ENCODE data around the gene N4BP3.
A peak's percentile ranks its signal among the peaks of the same experiment; 100 is the strongest.

Gene N4BP3

DNA sequence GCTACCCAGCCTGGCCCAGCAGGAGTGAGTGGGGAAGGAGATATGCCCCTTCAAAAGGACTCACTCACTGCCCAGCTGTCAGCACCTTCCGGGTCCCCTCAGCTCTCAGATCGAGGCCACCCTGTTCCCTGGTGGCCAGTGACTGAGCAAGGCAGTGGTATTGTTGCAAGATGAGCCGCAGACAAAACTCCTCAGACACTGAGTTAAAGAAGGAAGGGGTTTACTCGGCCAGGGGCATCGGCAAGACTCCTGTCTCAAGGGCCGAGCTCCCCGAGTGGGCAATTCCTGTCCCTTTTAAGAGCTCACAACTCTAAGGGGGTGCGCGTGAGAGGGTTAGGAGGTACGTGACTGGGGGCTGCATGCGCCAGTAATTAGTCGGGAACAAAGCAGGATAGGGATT is 9.7 kb upstream of the N4BP3 start:
- no peak for DNase-seq

- DNase-seq = no peak
These were observed 8.8 kb upstream of the N4BP3 start for GRCh38 chr5:178104492-178104891.

- DNase-seq = no peak
These were observed 7.2 kb upstream of the N4BP3 start for GRCh38 chr5:178106086-178106485.

- no peak for DNase-seq
These were observed 6.6 kb upstream of the N4BP3 start for GRCh38 chr5:178106556-178107239.

- DNase-seq = no peak
These were observed 5.5 kb upstream of the N4BP3 start for GRCh38 chr5:178107756-178108310.

- DNase-seq = no peak
These were observed 4.9 kb upstream of the N4BP3 start for GRCh38 chr5:178108446-178108845.

DNA sequence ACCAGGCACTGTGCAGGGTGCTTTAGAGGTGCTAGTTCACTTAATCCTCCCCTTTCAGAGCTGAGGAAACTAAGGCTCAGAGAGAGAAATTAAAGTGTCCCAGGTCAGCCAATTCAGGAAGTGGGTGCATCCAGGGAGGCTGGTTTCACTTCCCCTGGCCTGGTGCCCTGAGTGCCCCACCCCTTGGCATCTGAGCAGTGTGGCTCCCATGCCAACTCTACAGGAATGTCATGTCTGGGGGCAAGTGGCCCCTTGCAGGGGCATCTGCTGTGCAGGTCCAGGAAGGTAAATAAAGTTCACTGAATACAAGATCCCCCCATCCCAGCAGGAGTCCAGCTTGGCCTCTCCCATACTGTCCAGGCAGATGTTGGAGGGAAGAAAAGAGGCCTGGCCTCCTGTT is 4.4 kb upstream of the N4BP3 start:
- no peak for DNase-seq

DNA sequence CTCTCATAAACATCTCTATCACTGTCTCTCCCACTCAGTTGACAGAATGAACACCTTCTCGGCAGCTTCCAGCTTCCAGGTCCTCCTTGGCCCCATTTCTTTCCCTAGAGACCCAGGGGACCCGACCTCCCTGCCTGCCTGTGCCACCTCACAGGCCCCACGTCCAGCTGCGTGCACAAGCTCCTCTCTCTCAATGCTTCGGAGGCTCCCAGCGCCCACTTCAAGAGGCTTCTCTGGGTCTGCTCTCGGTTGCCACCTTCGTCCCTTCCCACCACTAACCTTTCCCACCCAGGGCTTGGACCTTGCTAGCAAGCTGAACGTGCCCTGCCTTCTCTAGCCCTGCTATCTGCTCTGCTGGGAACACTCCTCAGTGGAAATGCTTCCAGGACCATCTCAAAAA is 2.8 kb upstream of the N4BP3 start:
- no peak for DNase-seq

DNA sequence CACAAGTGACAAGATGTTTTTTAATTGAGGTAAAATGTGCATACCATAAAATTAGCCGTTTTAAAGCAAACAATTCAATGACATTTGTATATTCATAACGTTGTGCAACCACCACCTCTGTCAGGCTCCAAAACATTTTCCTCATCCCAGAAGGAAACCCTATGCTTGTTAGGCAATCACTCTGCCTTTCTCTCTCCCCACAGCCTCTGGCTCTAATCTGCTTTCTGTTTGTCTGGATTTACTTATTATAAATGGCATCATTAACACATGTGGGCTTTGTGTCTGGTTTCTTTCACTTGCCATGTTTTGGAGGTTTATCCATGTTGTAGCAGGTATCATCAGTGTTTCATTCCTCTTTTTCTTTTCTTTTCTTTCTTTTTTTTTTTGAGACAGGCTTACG is 1.4 kb upstream of the N4BP3 start:
- no peak for DNase-seq

DNA sequence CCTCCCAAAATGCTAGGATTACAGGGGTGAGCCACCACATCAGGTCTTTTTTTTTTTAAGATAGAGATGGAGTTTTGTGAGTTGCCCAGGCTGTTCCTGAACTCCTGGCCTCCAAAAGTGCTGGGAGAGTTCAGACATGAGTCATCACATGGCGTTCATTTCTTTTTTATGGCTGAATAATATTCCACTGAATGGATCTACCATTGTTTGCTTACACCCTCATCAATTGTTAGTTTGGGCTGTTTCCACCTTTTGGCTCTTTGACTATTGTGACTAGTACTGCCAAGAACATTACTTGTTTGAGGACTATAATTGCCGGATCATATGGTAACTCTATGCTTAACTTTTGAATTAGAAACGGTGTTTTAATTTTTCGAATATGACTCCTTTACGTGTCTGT is 787 bp upstream of the N4BP3 start:
- no peak for DNase-seq

DNA sequence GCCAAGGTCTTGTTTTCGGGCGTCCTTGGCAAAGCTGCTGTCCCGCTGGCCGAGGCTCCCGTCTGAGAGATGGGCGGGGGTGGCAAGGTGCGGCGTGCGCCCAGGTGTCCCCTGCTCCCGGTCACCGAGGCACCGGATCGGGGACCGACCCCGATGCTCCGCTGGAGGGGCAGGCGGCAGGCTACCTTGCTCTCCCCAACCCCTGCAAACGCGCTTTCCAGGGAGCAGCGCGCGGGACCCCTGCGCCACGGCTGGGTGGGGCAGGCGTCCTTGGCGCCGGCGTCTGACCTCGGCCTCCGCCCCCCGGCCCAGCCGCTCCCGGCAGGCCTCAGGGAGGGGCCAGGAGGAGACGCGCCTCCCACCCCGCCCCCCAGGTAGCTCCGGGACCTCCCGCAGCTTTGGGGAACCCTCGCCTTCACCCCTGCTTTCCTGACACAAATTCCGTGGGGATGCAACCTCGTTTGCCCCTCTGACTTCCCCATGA is 551 bp downstream of the N4BP3 start:
- DNase-seq = no peak

- DNase-seq = peak in 4 of 51 donors; percentile 16 to 31 (median 22)
These were observed 1.2 kb downstream of the N4BP3 start for GRCh38 chr5:178114325-178115135.

GRCh38 chr5:178115136-178115813 is 1.9 kb downstream of the N4BP3 start:
- DNase-seq = no peak

- no peak for DNase-seq
These were observed 2.4 kb downstream of the N4BP3 start for GRCh38 chr5:178115814-178116142.

DNA sequence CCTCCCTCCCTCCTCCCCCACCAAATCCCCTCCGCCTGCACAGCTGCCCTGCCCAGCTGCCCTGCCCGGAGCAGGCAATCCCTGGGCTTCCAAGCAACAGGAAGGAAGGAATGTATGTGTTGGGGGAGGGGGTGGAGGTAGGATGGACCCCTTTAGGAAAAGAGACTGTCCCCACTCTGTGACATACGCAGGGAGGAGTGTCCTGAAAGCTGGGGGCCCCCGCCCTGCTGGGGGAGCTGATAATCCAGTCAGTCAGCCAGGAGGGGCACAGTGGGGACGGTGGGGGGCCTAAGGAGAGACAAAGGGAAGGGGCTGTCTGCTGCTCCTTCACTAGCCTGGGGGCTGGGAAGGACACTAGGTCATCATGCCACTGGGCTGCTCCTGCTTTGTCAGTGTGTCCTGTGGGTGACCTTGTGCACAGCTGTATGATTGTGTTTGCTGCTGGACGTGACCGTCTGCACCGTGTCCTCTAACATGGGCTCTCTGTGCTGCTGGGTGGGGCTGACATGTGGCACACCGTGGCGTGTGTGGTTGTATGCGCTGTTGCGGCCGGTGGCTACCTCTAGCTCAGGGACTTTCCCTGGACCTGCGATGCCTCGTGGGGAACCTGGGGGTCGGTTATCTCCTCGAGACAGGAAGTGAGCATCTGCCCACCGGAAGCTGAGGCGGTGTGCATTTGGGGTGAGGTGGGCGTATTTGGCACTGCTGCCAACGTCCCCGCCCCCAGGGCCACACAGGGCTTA is 3.0 kb downstream of the N4BP3 start:
- DNase-seq = no peak

DNA sequence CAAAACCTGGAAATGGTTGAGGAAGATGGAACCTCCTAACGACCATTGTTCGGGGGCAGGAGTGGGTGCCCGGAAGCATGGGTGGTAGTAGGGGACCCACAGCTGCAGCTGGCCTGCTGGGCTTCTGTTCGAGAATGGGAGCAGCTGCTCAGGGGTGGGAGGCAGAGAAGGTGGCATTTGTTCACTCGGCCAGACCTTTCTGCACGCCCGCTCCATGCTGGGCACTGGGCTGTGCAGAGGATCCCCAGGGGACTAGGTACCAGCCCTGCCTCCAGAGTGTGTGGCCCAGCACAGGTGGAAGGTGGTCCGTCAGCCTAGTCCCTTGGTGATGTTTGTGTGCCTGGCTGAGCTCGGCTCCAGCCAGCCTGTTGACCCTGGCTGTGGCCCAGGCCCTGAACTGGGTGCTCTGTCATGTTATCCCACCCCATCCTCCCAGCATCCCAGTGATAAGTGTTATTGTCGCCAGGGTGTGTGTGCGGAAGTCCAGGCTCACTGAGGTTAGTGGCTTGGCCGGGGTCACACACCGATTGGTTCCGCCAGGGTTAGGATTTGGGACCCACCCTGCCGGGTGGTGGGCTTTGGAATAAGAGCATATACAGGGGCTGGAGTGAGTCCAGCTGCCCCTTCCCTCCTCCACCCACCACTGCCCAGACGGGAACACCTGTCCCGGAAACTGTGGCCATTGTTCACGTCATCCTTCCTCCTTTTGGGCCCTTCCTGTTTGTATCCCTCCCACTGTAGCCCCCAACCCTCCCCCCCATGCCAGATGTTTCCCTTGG is 4.8 kb downstream of the N4BP3 start:
- DNase-seq = no peak

DNA sequence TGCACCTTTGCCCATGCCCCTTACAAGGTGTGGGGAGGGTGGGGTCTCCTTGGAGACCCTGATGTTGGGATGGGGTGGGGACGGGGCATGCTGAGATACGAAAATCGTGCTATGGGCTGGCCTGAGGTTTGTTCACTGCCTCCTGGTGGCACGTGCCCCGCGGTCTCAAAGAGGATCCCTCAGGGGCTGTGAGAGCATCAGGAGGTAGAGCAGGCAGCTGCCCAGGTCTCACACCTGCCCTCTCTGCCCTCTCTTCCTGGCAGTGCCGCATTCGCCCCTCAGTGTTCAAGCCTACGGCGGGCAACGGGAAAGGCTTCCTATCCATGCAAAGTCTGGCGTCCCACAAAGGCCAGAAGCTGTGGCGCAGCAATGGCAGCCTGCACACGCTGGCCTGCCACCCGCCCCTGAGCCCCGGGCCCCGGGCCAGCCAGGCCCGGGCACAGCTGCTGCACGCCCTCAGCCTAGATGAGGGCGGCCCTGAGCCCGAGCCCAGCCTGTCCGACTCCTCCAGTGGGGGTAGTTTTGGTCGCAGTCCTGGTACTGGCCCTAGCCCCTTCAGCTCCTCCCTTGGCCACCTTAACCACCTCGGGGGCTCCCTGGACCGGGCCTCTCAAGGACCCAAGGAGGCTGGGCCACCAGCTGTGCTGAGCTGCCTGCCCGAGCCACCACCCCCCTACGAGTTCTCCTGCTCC is 6.7 kb downstream of the N4BP3 start:
- DNase-seq = no peak

DNA sequence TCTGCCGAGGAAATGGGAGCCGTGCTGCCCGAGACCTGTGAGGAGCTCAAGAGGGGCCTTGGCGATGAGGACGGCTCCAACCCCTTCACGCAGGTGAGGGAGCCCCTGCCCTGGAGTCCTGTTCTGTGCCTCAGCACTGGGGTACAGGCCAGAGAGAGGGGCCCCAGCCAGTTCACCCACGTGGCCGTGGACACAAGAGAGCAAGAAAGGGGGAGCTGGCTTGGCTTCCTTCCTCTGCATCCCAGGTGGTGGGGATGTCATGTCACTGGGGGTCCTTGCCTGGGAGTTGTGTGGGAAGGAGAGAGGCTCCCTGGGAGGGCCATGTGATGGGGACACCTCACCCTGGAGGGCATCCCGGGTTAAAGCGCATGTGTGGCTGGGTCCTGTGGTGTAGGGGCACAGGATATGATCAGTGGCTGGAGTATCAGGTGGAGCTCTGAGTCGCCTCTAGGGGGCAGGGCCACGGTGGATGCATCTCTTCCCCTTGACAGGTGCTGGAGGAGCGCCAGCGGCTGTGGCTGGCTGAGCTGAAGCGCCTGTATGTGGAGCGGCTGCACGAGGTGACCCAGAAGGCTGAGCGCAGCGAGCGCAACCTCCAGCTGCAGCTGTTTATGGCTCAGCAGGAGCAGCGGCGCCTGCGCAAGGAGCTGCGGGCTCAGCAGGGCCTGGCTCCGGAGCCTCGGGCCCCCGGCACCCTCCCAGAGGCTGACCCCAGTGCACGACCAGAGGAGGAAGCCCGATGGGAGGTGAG is 7.5 kb downstream of the N4BP3 start:
- peak in 22 of 51 donors; percentile 6 to 53 (median 30) for DNase-seq

Data from hypothalamus (tissue), 51 donors.